DOHH2 (cell line): ENCODE data around the gene TSPAN10.

Source experiments
- H3F3A ChIP-seq: fragments of 200-600 bp; sonication (generic), shearing (Covaris generic); 2 replicates; pipeline ENCODE4 v1.6.0; 2016; ENCODE audit warnings: antibody characterized with exemption, mild to moderate bottlenecking; ENCODE audit not compliant: control insufficient read depth, insufficient read depth
- H3K27ac ChIP-seq: fragments of 200-600 bp; sonication (generic); 2 replicates; pipeline ENCODE4 v1.5.1; 2014; ENCODE audit warnings: low read depth, mild to moderate bottlenecking, low read length, moderate library complexity
- H3K27me3 ChIP-seq: fragments of 200-600 bp; sonication (generic); 2 replicates; pipeline ENCODE4 v1.6.1; 2014; ENCODE audit warnings: mild to moderate bottlenecking, low read length, mixed read lengths; ENCODE audit not compliant: control insufficient read depth
- H3K36me3 ChIP-seq: fragments of 200-600 bp; sonication (generic); 2 replicates; pipeline ENCODE4 v1.6.1; 2014; ENCODE audit warnings: mild to moderate bottlenecking, low read length, moderate library complexity, mixed read lengths; ENCODE audit not compliant: control insufficient read depth
- H3K4me1 ChIP-seq: fragments of 200-600 bp; sonication (generic); 2 replicates; pipeline ENCODE4 v1.6.1; 2014; ENCODE audit warnings: mild to moderate bottlenecking, low read length, mixed read lengths; ENCODE audit not compliant: control insufficient read depth
- H3K4me2 ChIP-seq: fragments of 200-600 bp; sonication (generic); 2 replicates; pipeline ENCODE4 v1.6.0; 2014; ENCODE audit warnings: mild to moderate bottlenecking, low read length, moderate library complexity
- H3K4me3 ChIP-seq: fragments of 200-600 bp; sonication (generic); 2 replicates; pipeline ENCODE4 v1.5.1; 2014; ENCODE audit warnings: mild to moderate bottlenecking, low read length, mixed read lengths
- H3K79me2 ChIP-seq: fragments of 200-600 bp; sonication (generic); 2 replicates; pipeline ENCODE4 v1.6.1; 2014; ENCODE audit warnings: mild to moderate bottlenecking, low read length, mixed read lengths; ENCODE audit not compliant: control insufficient read depth
- H3K9me2 ChIP-seq: fragments of 200-600 bp; sonication (generic); replicated peaks from 2 replicates; pipeline ENCODE4 v1.6.1; 2014; ENCODE audit warnings: mild to moderate bottlenecking, low read length, mixed read lengths; ENCODE audit not compliant: control insufficient read depth
- H3K9me3 ChIP-seq: fragments of 200-600 bp; sonication (generic); 2 replicates; pipeline ENCODE4 v1.6.1; 2014; ENCODE audit warnings: antibody characterized with exemption, low read length, mixed read lengths; ENCODE audit not compliant: control insufficient read depth, insufficient read depth
- H4K20me1 ChIP-seq: fragments of 200-600 bp; sonication (generic); 2 replicates; pipeline ENCODE4 v1.6.0; 2014; ENCODE audit warnings: low read depth, mild to moderate bottlenecking, antibody characterized with exemption, low read length, moderate library complexity; ENCODE audit not compliant: control insufficient read depth, insufficient read depth
- CTCF ChIP-seq: fragments of 200-600 bp; sonication (generic); IDR thresholded peaks from one replicate; pipeline ENCODE4 v1.5.1; 2014; ENCODE audit warnings: antibody characterized with exemption, mild to moderate bottlenecking, low read depth, low read length; ENCODE audit not compliant: poor library complexity, severe bottlenecking
- EZH2phosphoT487 ChIP-seq: fragments of 200-600 bp; sonication (generic); IDR thresholded peaks from 2 replicates; pipeline ENCODE4 v1.6.1; 2017; ENCODE audit warnings: borderline replicate concordance, mild to moderate bottlenecking, antibody characterized with exemption, low read length, moderate library complexity, mixed read lengths

Gene TSPAN10

GRCh38 chr17:81685108-81685507 is 48.1 kb downstream of the TSPAN10 start:
- Histone ChIP-seq H3K9me2 (no peaks in the 10 kb centered on the region), H3K4me2 (peak overlapping the region; percentile 99), H3K9me3 (no peaks in the 10 kb centered on the region), H3K27me3 (no peaks in the 10 kb centered on the region), H3K4me3 (peak overlapping the region; percentile 92), H3K79me2 (peaks cover 78% of the 10 kb centered on the region), H3F3A (no peaks in the 10 kb centered on the region), H3K4me1 (peaks cover 22% of the 10 kb centered on the region), H4K20me1 (peaks cover 19% of the 10 kb centered on the region; the same call in 1 of the 2 replicates), H3K27ac (no peak overlapping the region), H3K36me3 (peaks cover 75% of the 10 kb centered on the region)
- TF ChIP-seq EZH2phosphoT487 (no peak), CTCF (no peak)

- Histone ChIP-seq H4K20me1 (peaks cover 19% of the 10 kb centered on the region; the same call in 1 of the 2 replicates), H3K4me3 (no peak overlapping the region), H3K4me1 (peaks cover 22% of the 10 kb centered on the region), H3F3A (no peaks in the 10 kb centered on the region), H3K9me3 (no peaks in the 10 kb centered on the region), H3K27me3 (no peaks in the 10 kb centered on the region), H3K4me2 (no peak overlapping the region), H3K79me2 (peaks cover 75% of the 10 kb centered on the region), H3K36me3 (peaks cover 84% of the 10 kb centered on the region), H3K9me2 (no peaks in the 10 kb centered on the region), H3K27ac (no peak overlapping the region)
- no peak for TF ChIP-seq CTCF
- no peak for TF ChIP-seq EZH2phosphoT487
Observed at GRCh38 chr17:81686614-81687013, 49.6 kb downstream of the TSPAN10 start.

- Histone ChIP-seq H3K36me3 (peaks cover 87% of the 10 kb centered on the region), H3K27me3 (no peaks in the 10 kb centered on the region), H3K4me3 (no peak overlapping the region), H3K27ac (no peak overlapping the region), H3F3A (no peaks in the 10 kb centered on the region), H3K4me2 (no peak overlapping the region), H4K20me1 (peaks cover 13% of the 10 kb centered on the region; the same call in 1 of the 2 replicates), H3K9me2 (no peaks in the 10 kb centered on the region), H3K79me2 (peaks cover 61% of the 10 kb centered on the region), H3K4me1 (peaks cover 14% of the 10 kb centered on the region), H3K9me3 (no peaks in the 10 kb centered on the region)
- TF ChIP-seq EZH2phosphoT487: no peak
- no peak for TF ChIP-seq CTCF
Observed at GRCh38 chr17:81687770-81688541, 51.0 kb downstream of the TSPAN10 start.
